Peyer's patch (tissue), 4 donors: ENCODE measurements around the gene SCNN1B. TPM values are rescaled to one million over a fixed set of nuclear protein-coding genes. Genes with fewer than 3 reads are reported as not detected.
"Not testable (repeated sequence)": the region's sequence is repeated elsewhere in the genome, so short reads cannot be mapped to it uniquely, and the experiment has no call there.

Source experiments
- DNase-seq, 3 donors: peaks; one replicate each; pipeline ENCODE4 v3.0.0-alpha.2; 2017 to 2019
- H3K27ac ChIP-seq, 4 donors: fragments of 200-600 bp; sonication (generic); one replicate each; pipeline ENCODE4 v1.5.1; 2016 to 2019
- H3K27me3 ChIP-seq, 2 donors: fragments of 200-600 bp; sonication (generic); one replicate each; pipeline ENCODE4 v1.5.1; 2019
- H3K36me3 ChIP-seq, 3 donors: fragments of 200-600 bp; sonication (generic); one replicate each; pipeline ENCODE4 v1.5.1; 2016 to 2019
- H3K4me1 ChIP-seq, 4 donors: fragments of 200-600 bp; sonication (generic); one replicate each; pipeline ENCODE4 v1.5.1; 2016 to 2019
- H3K4me3 ChIP-seq, 4 donors: fragments of 200-600 bp; sonication (generic); 1 replicate in 3 of 4; 2 replicates in 1 of 4; pipeline ENCODE4 v1.5.1; 2016 to 2019; ENCODE audit warnings: mild to moderate bottlenecking in 1 of 4
- H3K9me3 ChIP-seq, 4 donors: fragments of 200-600 bp; sonication (generic); one replicate each; pipeline ENCODE4 v1.5.1; 2016 to 2019; ENCODE audit warnings: mild to moderate bottlenecking in 1 of 4
- CTCF ChIP-seq, 6 experiments: fragments of 450-650 bp in 4 of 6; fragments of 200-600 bp in 2 of 6; sonication (generic) in 1 of 6; IDR thresholded peaks; one replicate each; pipeline ENCODE4 v1.5.1; 2017 to 2019; ENCODE audit warnings: antibody characterized with exemption in 6 of 6, mild to moderate bottlenecking in 3 of 6, moderate library complexity in 1 of 6
- POLR2A ChIP-seq, 2 donors: fragments of 450-650 bp; IDR thresholded peaks; one replicate each; pipeline ENCODE4 v1.5.1; 2017; ENCODE audit warnings: antibody characterized with exemption in 2 of 2, mild to moderate bottlenecking in 2 of 2, moderate library complexity in 2 of 2
- total RNA-seq, 4 donors: library from RNA; depleted of rRNA; stranded (reverse); fragments of >200 nt; gene quantifications; one replicate each; pipeline ENCODE4 v1.1.0, GENCODE V29; 2016

Gene SCNN1B
- total RNA-seq, 4 donors from 2014 or later = 4.3 to 9.6 (median 6.6) TPM; not detected in 1

GRCh38 chr16:23378921-23379320 is 76.8 kb downstream of the SCNN1B start:
- TF ChIP-seq CTCF (IDR thresholded peaks at IDR 0.05) = no peak
- TF ChIP-seq POLR2A (IDR thresholded peaks at IDR 0.05) = no peak
- Histone ChIP-seq H3K4me1 (no peaks in the 10 kb centered on the region), H3K4me3 (no peak overlapping the region), H3K27ac (no peak overlapping the region), H3K9me3 (no peaks in the 10 kb centered on the region), H3K36me3 (no peaks in the 10 kb centered on the region), H3K27me3 (no peaks in the 10 kb centered on the region)
- DNase-seq = no peak

- Histone ChIP-seq H3K4me3 (no peak overlapping the region), H3K27ac (no peak overlapping the region), H3K27me3 (no peaks in the 10 kb centered on the region), H3K4me1 (no peaks in the 10 kb centered on the region), H3K9me3 (no peaks in the 10 kb centered on the region), H3K36me3 (no peaks in the 10 kb centered on the region)
- no peak for DNase-seq
- no peak for TF ChIP-seq POLR2A (IDR thresholded peaks at IDR 0.05)
- no peak for TF ChIP-seq CTCF (IDR thresholded peaks at IDR 0.05)
Measured at GRCh38 chr16:23379707-23380106, 77.6 kb downstream of the SCNN1B start.

GRCh38 chr16:23380501-23380951 is 78.4 kb downstream of the SCNN1B start:
- Histone ChIP-seq H3K4me3 (no peak overlapping the region), H3K27me3 (no peaks in the 10 kb centered on the region), H3K36me3 (no peaks in the 10 kb centered on the region), H3K9me3 (no peaks in the 10 kb centered on the region), H3K27ac (no peak overlapping the region), H3K4me1 (no peaks in the 10 kb centered on the region)
- no peak for DNase-seq
- TF ChIP-seq CTCF (IDR thresholded peaks at IDR 0.05) (no peak), POLR2A (IDR thresholded peaks at IDR 0.05) (no peak)

GRCh38 chr16:23381702-23382101 is 79.6 kb downstream of the SCNN1B start:
- H3K27ac ChIP-seq, DNase-seq, H3K27me3 ChIP-seq, H3K9me3 ChIP-seq, H3K4me1 ChIP-seq, H3K36me3 ChIP-seq, H3K4me3 ChIP-seq: not testable (repeated sequence)

- Histone ChIP-seq H3K27me3 (no peaks in the 10 kb centered on the region), H3K27ac (no peak overlapping the region), H3K4me3 (no peak overlapping the region), H3K36me3 (no peaks in the 10 kb centered on the region), H3K9me3 (no peaks in the 10 kb centered on the region), H3K4me1 (no peaks in the 10 kb centered on the region)
- no peak for DNase-seq
- TF ChIP-seq CTCF (IDR thresholded peaks at IDR 0.05) = no peak
- no peak for TF ChIP-seq POLR2A (IDR thresholded peaks at IDR 0.05)
Measured at GRCh38 chr16:23382279-23382678, 80.2 kb downstream of the SCNN1B start.

- TF ChIP-seq POLR2A (IDR thresholded peaks at IDR 0.05) = no peak
- no peak for TF ChIP-seq CTCF (IDR thresholded peaks at IDR 0.05)
- Histone ChIP-seq H3K4me1 (no peaks in the 10 kb centered on the region), H3K9me3 (no peaks in the 10 kb centered on the region), H3K27me3 (no peaks in the 10 kb centered on the region), H3K4me3 (no peak overlapping the region), H3K36me3 (peaks cover 0 to 3% (median 0%) of the 10 kb centered on the region in 3 donors), H3K27ac (no peak overlapping the region)
- no peak for DNase-seq
Measured at GRCh38 chr16:23383881-23384280, 81.8 kb downstream of the SCNN1B start.
